ENCODE data around the gene IL22RA2.
"Not testable (repeated sequence)": the region's sequence is repeated elsewhere in the genome, so short reads cannot be mapped to it uniquely, and the experiment has no call there.

IL22RA2 gene

GRCh38 chr6:137136065-137136464 is 37.4 kb downstream of the IL22RA2 start:
- FAIRE-seq (no peak), DNase-seq (ENCODE audit: extremely low spot score, insufficient read length, low read depth) (no peak)

- no peak for FAIRE-seq
- no peak for DNase-seq (ENCODE audit: extremely low spot score, insufficient read length, low read depth)
Observed at GRCh38 chr6:137134483-137134882, 39.0 kb downstream of the IL22RA2 start.

DNA sequence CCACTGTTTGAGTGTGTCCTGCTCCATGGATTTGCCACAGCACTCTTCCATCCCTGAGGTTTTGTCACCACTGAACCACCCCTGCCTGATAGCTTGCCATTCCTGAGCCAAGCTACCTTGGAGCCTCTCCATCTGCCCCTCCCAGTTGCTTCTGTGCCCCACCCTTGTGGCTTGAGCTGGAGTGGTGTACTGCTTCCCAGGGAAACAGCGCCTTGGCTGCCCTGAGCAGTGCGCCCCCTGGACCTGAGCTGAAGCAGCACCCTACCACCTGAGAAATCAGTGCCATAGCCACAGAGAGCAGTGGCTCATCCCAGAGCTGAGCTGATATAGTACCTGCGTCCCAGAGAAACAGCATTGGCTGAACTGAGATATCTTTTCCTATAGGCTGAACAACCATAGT is 40.3 kb downstream of the IL22RA2 start:
- DNase-seq (ENCODE audit: extremely low spot score, insufficient read length, low read depth) (no peak), FAIRE-seq (no peak)

DNA sequence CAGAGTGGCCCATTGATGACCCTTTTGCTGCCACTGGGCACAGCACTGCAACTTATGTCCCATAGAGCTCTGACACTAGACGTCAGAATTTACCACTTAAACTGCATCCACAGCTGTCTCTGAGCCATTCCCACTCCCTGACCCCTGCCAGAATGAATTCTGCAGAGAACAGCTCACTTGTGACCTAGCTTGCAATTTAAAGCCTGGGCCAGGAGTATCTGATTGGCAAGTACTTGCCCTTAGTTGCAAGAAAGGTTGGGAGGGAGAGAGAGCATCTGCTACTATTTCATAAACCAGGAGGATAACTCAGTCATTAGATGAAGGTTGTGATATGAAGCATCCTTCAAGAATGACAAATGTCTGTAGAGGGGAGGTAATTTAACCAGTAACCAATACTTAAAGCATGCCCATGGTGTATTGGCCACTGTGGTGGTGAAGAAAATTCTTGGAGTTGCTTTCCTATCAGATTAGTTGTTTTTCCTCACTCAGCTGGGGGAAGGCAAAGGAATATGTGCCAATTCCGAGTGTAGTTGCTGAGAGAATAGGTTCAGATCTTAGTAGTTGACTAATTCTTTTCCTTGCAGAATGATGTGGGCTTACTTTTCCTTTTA is 46.5 kb downstream of the IL22RA2 start:
- FAIRE-seq = no peak
- no peak for DNase-seq (ENCODE audit: extremely low spot score, insufficient read length, low read depth)

DNA sequence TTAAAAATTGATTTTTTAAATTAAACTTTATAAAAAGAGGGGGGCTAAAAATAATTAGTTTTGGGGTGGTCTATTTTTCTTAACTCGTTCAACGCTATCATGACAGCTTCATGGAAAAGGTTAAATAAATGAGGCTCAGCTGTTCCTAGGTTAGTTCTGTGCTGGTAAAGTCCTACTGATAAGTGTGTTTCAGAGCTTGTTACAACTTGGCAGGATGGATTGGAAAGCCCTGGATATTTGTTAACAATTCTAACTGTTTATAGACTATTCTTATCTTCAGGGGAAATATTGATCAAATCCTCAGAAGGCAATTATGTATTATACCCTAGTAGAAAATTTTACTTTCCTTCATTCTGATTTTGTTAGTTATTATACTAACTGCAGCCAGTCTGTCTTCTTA is 50.4 kb downstream of the IL22RA2 start:
- peak; percentile 36 for FAIRE-seq

GRCh38 chr6:137122612-137123011 is 50.8 kb downstream of the IL22RA2 start:
- FAIRE-seq (peak; percentile 72), DNase-seq (ENCODE audit: extremely low spot score, insufficient read length, low read depth) (no peak)

More for the DNA sequence above, 50.4 kb downstream of the IL22RA2 start:
- DNase-seq (ENCODE audit: extremely low spot score, insufficient read length, low read depth) = no peak

DNA sequence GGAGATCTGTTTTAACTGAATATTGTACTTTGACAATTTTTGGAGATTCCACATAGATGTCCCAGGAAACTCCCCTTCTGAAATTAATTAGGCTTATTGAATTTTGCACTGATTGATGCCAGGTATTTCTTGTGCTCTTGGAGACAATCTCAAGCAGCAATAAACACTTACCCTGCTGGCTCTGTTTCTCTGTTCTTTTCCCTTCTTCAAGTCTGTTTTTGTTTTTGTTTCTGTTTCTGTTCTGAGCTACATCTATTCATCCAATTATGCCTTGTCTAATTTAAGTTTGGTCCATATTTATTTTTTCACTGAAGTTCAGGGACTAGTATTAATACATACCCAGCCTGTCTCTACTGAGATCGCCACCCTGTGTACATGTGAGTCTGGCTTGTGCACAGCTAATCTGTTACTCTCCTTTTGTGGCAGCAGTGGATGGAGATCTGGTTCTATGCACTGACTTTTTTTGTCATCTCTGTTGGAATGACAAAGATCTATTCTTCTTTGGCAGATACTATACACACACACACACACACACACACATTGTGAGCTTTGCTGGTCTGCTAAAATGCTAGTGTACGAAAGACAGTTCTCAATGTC is 51.9 kb downstream of the IL22RA2 start:
- peak; percentile 88 for FAIRE-seq
- no peak for DNase-seq (ENCODE audit: extremely low spot score, insufficient read length, low read depth)

DNA sequence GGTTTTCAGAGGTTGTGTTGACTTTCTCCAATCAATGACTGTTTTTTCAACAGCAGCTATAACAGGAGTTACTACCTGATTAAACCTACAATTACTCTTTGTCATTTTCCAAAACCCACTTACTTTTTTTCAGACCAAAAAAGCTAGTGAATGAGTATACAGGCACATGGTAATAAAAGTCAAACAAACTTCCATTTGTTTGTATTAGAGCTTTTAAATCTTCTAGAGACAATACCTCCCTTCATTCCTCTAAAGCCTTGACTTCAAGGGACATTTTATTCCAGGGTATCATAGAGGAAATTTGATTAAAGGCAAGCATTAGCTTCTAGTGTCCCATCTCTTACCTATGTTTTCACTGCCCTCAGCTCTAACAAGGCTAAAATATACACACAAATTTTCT is 52.7 kb downstream of the IL22RA2 start:
- FAIRE-seq (peak; percentile 42), DNase-seq (ENCODE audit: extremely low spot score, insufficient read length, low read depth) (no peak)

DNA sequence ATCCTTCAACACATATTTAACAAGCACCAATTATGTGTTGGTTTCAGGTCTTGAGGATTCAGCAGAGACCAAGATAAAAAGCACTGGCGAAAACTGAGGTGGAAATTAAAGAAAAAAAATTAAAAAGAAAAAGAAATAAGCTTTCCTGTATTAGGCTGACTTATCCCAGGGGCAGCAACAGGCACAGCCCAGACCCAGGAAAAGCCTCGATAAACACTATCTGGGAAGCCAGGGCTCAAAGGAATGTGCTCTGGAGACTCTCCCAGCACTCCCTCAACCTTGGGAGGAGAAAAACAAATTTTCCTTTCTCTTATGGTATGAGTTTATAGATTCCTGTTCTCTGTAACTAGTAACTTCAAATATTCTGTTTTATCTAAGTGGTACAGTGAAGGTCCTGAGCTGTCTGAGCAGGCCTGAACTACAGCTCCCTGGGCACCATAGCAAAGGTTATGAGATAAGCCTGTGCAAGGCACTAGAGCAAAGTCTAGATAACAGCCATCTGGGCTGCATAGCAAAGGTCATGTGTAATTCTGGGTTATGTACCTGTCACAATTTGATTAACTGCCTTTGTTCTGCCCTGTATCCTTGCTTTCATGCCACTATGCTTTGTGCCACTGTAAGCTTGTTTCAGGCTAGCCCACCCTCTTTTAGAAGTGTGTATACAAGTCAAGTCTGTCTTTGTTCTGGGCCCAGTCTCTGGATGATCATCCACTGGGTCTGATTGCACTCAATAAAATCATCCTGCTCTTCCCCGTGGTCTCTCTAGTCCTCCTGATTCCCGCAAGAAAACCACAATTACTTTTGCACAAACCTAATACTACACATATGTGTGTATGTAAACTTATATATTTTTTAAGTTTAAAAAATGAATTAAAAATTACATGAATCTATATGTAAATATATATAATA is 54.0 kb downstream of the IL22RA2 start:
- FAIRE-seq = no peak

DNA sequence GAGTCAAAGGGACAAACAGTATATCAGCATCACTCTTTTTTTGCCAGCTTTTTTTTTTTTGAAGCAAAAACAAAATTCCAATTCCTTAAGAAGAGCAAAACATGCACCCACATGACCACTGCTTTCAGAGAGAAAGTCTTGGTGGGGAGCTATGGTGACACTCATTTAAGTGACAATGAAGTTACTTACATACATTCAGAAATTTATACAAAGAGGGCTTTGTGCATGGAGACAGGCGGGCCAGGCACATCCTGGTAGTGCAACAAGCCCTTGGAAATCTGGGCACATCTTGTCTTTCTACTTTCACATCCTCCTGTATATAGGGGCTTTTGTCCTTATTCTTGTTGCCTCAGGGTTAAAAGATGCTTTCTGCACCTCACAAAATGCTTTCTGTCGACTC is 55.9 kb downstream of the IL22RA2 start:
- no peak for FAIRE-seq
- no peak for DNase-seq (ENCODE audit: extremely low spot score, insufficient read length, low read depth)

More for the DNA sequence above, 54.0 kb downstream of the IL22RA2 start:
- DNase-seq (ENCODE audit: extremely low spot score, insufficient read length, low read depth) = no peak

GRCh38 chr6:137116807-137117206 is 56.6 kb downstream of the IL22RA2 start:
- DNase-seq (ENCODE audit: extremely low spot score, insufficient read length, low read depth) = no peak
- no peak for FAIRE-seq

GRCh38 chr6:137115658-137116057 is 57.8 kb downstream of the IL22RA2 start:
- DNase-seq (ENCODE audit: extremely low spot score, insufficient read length, low read depth) (no peak), FAIRE-seq (no peak)

GRCh38 chr6:137112067-137112355 is 61.4 kb downstream of the IL22RA2 start:
- DNase-seq (ENCODE audit: extremely low spot score, insufficient read length, low read depth) (no peak), FAIRE-seq (no peak)

DNA sequence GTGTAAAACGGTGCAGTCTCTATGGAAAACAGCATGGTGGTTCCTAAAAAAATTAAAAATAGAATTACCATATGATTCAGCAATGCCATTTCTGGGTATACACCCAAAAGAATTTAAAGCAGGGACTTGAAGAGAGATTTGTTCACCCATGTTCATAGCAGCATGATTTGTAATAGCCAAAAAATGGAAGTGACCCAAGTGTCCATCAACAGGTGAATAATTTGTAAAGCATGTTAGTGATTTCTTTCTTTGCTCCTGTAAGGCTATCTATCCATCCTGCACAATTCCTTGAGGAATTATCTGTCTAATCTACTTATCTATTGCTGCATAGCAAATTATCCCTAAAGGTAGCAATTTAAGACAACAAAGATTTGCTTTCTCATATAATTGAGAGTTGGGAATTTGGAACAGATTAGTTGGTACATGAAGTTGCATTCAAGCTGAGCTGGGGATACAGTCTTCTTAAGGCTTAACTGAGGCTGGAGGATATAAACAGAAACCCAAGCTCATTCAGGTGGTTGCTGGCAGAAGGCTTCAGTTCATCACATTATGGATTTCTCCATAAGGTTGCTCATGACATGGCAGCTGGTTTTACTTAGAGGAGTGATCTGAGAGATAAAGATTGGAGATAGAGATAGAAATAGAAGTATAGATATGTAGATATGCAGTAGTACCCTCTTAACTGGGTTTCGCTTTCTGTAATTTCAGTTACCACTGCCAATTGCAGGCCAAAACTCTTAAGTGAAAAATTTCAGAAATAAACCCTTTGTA is 62.0 kb downstream of the IL22RA2 start:
- DNase-seq (ENCODE audit: extremely low spot score, insufficient read length, low read depth) (no peak), FAIRE-seq (no peak)

DNA sequence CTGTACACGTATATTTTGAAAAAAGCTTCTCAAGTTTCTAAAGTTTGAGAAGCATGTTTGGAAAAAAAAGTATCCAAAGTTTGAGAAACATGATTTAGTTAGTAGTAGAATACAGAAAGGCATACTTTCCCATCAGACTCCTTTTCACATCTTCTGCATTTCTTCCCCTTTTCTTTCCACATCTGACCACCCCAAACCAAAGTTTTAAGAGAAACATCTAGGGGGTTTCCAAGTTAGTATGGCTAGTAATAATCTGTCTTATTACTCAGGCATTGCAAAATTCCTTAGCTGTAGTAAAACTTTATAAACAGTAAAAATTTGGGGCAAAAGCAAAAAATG is 65.7 kb downstream of the IL22RA2 start:
- DNase-seq (ENCODE audit: extremely low spot score, insufficient read length, low read depth) = no peak
- peak; percentile 42 for FAIRE-seq

- not testable (repeated sequence) for FAIRE-seq; DNase-seq (ENCODE audit: extremely low spot score, insufficient read length, low read depth)
Observed at GRCh38 chr6:137107047-137107766, 66.2 kb downstream of the IL22RA2 start.

DNA sequence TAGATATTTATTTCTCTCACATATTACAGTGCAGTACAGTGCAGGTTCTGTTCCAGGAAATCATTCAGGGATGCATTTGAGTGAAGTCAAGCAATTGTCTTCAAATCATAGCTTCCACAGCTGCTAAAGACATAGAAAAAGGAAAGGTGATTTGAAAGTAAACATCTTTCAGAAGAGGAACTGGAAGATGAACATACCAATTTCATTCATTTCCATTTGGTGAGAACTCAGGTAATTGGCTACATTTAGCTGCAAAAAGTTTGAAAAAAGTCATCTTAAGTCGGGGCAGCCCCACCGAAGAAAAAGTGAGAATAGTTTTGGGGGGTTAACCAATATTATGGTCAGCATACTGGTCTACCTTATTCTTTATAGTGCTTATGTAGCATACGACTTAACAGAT is 67.3 kb downstream of the IL22RA2 start:
- DNase-seq (ENCODE audit: extremely low spot score, insufficient read length, low read depth) = no peak
- peak; percentile 78 for FAIRE-seq

DNA sequence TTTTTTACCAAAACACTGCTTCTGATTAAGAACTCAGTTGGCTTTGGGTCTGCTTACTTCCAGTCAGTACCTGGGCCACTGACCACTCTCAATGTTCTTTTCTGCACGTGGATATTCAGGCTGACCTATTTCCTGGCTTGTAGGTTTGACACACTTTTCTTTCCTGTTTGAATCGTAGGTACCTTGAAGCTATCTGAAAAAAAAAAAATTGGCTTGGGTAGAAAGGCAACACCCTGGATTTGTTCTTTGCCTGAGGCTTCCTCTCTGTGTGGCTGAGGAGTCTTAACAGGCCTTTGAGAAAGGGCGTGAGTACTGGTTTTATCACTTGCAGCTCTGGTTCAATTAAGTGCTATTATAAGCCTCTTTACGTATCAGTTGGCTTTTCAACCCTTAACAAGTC is 68.1 kb downstream of the IL22RA2 start:
- DNase-seq (ENCODE audit: extremely low spot score, insufficient read length, low read depth) = no peak
- peak; percentile 87 for FAIRE-seq

DNA sequence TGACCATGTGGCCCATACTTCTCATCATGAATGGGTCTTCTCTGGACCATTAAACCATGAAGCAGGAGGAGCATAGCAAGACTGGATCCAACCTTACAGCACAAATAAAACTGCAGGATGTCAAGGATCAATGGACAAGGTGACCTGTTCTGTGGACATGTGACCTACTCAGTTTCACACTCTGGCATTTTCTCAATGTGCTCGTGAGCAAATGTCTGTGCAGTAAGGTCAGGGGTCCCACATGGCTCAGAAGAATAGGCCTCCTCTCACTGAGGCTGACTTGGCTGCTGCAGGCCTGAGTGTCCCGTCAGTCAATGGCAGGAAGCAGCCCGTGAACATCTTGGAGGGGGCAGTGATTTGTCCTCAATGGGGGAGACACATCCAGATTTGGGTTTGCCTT is 68.5 kb downstream of the IL22RA2 start:
- DNase-seq (ENCODE audit: extremely low spot score, insufficient read length, low read depth) = no peak
- peak; percentile 44 for FAIRE-seq
